Fibroblast of skin of right biceps (primary cell): Measurements from ENCODE around the gene LRIF1.
A peak's percentile ranks its signal among the peaks of the same experiment; 100 is the strongest.
"Not testable (repeated sequence)": the region's sequence is repeated elsewhere in the genome, so short reads cannot be mapped to it uniquely, and the experiment has no call there.

Experiments used
- DNase-seq: peaks from one replicate; pipeline ENCODE4 v3.0.0-alpha.2; 2013

LRIF1 gene, protein sequence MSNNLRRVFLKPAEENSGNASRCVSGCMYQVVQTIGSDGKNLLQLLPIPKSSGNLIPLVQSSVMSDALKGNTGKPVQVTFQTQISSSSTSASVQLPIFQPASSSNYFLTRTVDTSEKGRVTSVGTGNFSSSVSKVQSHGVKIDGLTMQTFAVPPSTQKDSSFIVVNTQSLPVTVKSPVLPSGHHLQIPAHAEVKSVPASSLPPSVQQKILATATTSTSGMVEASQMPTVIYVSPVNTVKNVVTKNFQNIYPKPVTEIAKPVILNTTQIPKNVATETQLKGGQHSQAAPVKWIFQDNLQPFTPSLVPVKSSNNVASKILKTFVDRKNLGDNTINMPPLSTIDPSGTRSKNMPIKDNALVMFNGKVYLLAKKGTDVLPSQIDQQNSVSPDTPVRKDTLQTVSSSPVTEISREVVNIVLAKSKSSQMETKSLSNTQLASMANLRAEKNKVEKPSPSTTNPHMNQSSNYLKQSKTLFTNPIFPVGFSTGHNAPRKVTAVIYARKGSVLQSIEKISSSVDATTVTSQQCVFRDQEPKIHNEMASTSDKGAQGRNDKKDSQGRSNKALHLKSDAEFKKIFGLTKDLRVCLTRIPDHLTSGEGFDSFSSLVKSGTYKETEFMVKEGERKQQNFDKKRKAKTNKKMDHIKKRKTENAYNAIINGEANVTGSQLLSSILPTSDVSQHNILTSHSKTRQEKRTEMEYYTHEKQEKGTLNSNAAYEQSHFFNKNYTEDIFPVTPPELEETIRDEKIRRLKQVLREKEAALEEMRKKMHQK

DNA sequence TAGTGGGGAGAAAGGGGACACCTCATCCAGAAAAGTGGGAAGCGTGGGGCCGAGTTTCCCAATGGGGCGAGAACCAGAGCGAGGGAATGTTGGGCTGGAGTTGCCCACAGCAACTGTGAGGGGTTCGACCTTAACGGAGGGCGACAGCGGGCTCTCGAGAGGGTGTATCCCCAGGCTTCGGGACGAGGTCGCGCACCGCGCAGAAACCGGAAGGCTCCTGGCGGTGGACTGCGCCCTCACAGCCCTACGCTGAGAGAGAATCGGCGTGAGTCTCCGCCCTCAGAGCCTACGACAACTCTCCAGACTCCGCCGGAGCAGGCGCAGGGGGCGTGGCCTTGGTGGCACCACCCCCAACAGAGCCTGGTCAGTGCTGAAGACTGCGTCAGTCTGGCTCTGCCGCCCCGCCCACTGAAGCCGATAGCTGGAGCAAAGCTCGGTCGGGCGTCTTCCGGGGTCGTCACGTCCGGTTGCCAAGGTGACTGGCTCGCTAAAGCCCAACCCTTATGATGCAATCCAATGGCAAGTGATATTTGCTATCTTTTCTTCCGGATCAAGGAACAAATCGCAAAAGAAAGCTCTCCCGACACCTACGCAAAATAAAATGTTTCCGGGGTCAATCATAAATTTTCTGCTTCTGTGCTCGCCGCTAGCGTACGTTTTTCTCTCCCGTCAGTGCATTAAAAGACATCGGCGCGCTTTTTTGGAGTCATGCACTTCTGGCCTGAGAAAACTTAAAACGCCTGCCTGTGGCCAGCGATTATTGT lies at the start of gene LRIF1:
Gene LRIF1, minus strand, starts transcription at position 232 of the 764 bp plus-strand sequence. CDS start 234 bp downstream, outside the sequence.
- DNase-seq: peak; percentile 99

DNA sequence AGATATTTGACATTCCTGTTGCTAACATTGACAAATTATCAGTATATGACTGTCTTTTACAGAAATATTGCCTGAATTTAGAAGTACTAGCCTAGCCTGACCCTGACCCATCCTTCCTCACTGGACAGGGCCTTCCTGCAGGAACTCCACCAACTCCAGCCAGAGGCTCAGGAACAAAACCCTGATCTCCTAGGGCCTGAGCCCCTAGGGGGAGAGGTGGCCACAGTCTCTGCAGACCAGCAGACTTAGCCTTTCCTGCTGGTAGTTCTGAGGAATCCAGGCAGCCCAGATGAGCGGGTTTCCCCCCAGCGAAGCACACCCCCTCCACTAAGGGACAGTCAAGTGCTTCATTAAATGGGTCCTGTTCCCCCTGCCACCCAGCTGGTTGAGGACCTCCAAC lies 44.3 kb upstream of the LRIF1 start:
- no peak for DNase-seq

DNA sequence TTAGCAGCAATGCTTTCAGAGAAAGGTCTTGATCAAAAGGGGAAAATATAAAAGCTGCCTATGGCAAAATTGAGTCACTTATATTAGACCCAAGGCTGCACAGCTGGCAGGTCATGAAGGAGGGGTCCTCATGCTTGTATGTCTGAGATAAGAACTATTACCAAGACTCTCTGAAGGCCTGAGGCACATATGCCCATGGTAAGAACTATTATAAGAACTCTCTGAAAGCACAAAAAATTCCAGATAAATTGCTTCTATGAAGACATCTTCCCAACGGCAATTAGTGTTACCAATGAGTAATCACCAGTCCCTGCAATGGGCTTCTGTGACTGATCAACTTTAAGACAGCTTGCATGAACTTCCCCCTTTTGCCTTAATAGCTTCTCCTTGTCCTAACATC lies 42.8 kb upstream of the LRIF1 start:
- DNase-seq: no peak

DNA sequence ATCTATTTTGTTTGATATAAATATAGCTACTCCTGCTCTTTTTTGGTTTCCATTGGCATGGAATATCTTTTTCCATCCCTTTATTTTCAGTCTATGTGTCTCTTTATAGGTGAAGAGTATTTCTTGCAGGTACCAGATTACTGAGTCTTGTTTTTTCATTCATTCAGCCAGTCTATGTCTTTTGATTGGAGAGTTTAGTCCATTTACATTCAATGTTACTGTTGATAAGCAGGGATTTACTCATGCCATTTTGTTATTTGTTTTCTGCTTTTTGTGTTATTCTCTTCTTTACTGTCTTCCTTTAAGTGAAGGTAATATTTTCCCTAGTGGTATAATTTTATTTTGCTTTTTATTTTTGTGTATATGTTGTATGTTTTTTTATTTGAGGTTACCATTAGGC lies 35.9 kb upstream of the LRIF1 start:
- not testable (repeated sequence) for DNase-seq

DNA sequence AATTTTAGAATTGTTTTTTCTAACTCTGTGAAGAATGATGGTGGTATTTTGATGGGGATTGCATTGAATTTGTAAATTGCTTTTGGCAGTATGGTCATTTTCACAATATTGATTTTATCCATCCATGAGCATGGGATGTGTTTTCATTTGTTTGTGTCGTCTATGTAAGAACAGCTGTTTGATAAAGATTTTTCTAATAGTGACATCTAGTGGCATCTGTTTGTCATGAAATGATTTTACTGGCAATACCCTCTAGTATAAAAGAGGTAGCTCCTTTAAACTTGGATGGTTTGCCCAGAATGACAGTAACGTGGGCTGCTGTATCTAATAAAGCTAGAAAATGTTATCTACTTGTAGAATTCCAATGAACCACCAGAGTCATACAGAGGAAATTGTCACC lies 28.6 kb upstream of the LRIF1 start:
- not testable (repeated sequence) for DNase-seq

DNA sequence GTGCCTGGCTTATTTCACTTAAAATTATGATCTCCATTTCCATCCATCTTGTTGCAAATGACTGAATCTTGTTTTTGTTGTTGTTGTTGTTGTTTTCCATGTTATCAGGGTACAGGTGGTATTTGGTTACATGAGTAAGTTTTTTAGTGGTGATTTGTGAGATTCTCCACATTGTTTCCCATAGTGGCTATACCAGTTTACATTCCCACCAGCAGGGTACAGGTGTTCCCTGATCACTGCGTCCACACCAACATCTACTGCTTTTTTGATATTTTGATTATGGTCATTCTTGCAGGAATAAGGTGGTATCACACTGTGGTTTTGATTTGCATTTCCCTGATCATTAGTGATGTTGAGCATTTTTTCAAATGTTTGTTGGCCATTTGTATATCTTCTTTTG lies 27.6 kb upstream of the LRIF1 start:
- not testable (repeated sequence) for DNase-seq

DNA sequence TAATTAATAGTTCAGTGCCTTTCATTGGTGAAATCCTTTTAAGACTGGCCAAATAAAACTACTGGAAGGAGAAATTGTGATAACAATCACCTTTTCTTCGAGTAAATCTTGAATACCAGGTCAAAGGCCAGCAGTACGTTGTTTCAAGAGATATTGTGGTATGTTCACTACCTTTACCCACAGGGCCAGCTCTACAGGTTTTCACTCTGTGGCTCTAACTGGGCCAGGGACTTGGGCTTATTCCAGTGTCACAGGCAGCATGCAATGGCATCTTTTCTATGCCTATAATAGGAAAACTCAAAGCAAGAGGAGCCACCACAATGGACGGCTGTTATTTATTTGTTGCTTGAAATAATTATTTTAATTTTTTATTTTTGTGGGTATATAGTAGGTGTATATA lies 26.8 kb upstream of the LRIF1 start:
- no peak for DNase-seq

DNA sequence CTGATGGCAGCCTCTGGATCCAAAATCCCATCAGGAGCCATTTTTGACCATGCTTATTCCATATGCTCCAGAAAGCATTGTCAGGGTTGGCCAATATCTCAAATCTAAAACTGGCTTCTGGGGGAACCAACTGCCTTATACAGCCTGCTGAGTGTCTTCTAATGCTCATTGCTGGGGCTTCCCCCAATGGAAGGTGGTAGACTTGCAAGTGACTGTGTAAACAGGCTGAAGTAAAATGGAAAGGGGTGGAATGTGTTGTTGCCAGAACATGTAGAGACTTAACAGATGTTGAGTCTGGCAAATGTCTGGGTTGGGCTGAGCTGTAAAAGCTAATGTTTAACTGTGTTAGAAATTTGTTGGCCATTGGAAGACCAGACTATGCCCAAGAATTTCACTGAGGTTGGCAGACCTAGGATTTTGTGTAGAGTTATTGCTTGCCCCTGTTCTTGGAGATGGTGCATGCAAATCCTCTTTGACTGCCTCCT lies 22.7 kb upstream of the LRIF1 start:
- no peak for DNase-seq

DNA sequence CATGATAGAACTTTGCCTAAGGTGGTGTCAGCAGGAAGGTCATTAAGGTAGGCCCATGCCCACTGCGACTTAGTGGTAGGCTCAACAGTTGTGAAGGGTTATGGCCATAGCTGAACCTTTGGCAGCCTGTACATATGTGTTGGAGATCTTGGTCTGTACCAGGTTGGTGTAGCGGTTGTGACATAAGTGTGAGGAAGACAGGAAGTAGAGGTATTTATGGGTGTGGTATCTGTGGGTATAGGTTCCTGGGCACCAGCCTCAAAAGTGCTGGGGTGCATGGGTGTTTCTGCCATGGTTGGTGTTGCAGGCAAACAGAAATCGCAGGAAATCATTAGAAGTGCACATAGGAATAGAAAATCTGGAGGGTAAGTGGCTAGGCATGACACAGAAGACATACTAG lies 18.6 kb upstream of the LRIF1 start:
- no peak for DNase-seq

DNA sequence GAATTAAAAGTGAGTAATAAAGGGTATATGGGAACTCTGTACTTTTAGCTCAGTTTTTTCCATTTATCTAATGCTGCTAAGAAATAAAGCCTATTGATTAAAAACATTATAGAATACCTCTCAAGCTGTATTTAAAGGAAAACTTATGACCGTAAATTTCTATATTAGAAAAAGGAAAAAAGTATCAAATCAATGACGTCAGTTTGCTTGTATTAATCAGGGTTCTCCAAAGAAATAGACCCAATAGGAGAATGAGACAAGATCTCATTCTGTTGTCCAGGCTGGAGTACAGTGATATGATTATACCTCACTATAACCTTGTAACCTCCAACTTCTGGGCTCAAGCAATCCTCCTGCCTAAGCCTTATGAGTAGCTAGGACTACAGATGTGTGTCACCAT lies 15.4 kb upstream of the LRIF1 start:
- DNase-seq: no peak

DNA sequence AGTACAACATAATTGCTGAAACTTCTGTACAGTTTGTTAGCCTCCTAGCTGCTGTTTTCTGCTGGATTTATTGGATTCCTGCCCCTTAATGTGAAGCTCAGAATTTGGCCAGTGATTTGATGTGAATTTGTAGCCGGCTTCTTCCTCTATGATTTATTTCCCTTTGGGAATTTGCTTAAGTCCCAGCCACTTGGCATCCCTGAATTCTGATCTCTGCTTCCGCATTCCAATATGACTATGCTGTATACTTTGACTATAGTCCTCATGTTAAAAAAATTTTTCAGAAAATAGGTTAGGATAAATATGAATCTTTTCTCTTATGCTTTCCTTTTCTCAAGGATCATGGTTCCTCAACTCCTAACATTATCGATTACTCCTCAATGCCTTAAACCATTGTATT lies 12.4 kb upstream of the LRIF1 start:
- DNase-seq: no peak

DNA sequence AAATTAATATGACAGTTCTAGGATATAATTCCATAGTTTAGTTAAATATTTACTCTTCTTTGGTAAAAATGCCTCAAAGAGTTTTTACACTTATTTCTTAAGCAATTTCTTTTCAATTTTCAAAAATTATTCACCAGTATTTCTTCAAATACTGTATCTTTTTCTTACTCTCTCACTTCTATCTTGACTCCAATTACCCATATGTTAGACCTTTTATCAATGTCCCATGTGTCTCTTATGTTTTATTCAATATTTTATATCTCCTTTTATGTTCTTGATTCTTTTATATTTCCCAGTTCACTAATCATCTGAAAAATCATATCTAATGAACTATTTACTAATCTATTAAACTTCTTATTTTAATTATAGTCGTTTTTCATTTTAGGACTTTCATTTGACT lies 11.5 kb upstream of the LRIF1 start:
- DNase-seq: no peak

DNA sequence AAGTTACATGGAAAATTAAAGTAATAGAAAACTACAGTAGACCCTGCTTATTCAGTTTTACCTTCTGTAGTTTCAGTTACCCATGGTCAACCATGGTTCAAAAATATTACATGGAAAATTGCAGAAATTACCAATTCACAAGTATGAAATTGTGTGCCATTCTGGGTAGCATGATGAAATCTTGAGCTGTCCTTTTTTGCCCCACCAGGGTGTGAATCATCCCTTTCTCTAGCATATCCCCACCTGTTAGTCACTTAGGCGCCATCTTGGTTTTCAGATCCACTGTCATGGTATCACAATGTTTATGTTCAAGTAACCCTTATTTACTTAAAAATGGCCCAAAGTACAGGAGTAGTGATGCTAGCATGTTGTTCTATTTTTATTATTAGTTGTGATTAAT lies 3.5 kb upstream of the LRIF1 start:
- DNase-seq: no peak

DNA sequence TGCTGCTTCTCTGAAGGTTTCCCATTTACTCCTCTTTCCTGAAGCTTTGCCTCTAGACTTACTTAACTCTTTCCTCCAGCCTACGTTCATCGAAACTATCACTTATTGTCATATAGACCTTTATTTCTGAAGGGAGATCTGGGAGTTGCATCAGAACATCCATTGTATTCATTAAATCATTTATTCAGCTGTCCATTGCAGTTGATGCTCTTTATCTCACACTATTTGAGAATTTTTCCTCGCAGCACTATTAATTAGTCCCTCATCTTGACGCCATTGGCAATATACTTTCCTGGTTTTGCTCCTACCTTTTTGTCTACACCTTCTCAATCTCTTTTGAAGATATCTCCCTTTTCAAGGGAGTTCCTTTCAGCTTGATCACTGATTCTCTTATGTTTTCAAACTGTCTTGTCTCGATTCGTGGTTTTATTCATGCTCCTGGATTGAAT lies 757 bp upstream of the LRIF1 start:
- DNase-seq: no peak

DNA sequence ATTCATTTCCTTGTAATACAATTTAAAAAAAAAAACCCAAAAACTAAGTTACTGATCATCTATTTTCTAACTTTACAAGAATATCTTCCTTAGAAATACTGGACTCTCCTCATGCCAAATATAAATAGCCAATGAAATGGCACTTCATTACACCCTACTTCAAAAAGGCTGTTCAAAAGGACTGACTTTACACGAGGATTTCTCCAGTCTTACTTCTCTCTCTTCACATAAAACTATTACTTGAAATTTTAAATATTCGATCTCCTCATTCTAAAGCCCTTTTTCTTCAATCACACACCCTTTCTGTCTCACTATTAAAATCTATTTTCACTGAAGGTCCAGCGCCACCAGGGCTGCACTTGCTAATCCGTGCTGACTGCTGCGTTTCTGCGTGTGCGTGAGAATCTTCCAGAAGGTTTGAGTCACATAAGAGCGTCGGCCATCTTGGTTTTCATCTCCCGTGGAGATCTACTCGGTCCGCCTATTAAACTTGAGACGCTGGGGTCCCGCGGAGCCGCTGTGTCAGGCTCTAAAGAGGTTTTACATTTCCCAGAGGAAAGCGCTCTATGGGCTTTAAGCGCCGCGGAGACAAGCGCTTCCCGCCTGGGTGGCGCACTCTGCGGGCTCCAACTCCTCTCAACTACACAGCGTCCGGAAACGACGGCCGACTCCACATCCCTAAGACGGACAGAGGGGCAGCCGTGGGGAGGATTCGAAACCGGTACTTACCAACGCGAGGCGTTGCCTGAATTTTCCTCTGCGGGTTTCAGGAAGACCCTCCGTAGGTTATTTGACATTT lies 631 bp downstream of the LRIF1 start:
- peak; percentile 80 for DNase-seq

DNA sequence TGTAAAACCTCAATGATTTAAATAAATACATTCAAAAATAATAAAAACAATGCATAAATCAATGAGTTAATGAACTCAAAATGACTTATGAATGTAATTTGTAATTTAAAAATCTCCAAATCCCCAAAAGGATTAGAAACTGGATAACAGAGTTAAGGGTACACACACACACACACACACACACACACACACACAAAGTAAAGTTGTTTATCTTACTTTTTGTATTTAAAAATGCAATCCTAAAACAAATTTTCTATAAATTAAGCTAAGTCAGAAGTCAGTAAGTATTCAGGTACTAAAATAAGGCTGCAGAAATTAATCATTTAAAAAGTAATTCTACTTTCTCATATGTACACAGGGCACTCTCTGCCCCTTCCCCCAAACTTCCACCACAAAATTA lies 1.8 kb downstream of the LRIF1 start:
- no peak for DNase-seq

DNA sequence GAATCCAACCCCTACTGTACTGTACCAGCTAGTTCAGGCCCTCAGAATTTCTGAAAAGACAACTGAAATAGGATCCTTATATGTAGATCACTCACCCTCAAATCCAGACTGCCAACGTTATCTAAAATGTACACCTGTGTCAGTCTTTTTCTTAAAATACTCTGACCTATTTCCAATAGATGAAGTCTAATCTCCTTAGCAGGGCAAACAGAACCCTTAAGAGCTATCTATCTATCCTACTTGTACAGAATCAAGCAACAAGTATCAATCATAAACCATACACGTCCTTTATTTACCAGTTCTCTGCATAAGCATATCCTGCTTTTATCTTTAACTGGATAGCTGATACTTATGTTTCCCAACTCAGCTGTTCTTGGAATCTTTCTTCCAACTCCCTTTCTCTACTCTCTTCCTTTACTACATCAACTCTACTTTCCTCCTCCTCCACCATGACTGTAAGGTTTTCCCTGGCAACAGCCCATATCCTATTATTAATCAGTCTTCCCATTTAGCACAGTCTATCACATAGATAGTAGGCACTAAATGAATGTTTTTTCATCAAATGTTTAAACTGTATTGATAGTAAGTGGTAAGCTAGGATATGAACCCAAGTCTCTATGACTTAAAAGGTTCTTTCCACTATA lies 2.8 kb downstream of the LRIF1 start:
- no peak for DNase-seq

DNA sequence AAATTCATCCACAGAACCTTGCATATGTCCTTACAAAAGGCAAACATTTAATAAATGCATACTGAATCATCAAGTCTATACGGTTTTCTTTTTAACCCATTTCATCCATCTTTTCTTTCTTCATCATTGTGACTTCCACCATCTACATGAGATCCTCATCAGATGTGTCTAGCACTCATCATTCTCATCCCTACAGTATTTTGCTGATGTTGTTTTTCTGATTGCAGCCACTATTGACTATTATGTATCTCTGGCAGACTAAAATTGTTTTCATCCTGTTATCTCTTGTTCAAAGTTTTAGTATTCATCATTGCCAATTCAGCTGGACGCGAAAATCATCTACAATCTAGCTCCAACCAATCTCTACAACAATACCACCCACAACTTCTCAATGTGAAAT lies 5.9 kb downstream of the LRIF1 start:
- no peak for DNase-seq

DNA sequence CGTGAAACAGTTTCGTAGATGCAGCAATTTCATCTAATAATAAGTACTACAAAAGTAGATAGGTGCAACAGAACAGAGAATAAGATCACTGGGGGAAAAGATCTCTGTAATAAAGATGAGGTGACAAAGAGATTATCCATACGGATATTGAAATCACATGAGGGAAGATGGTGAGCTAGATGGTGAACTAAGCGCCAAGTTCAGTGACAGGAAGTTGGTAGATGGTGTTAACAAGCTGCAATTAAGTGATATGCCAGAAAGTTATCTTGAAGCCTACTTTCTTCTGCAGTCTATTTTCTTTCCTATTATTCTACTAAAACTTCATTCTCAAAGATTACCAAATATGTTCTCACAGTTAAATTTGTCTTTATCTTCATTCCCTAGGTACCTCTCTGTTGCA lies 7.1 kb downstream of the LRIF1 start:
- DNase-seq: no peak

DNA sequence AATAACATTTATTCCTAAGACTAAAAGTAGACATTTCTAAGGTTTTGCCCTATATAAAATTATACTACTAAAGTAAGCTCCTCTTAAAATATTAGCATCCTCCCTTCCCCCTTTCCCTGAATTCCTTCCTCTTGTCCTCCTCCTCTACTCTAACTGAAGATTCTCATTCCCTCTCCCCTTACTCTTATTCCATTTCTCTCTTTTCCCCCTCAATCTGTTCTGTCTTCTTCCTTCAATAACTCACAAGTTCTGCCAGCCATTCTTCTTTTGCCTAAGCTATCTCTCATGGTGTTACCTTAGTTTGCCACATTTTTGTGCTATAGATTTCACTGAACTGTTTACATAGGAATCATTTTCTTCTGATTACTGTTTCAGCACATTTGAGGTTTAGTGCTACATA lies 10.7 kb downstream of the LRIF1 start:
- no peak for DNase-seq

DNA sequence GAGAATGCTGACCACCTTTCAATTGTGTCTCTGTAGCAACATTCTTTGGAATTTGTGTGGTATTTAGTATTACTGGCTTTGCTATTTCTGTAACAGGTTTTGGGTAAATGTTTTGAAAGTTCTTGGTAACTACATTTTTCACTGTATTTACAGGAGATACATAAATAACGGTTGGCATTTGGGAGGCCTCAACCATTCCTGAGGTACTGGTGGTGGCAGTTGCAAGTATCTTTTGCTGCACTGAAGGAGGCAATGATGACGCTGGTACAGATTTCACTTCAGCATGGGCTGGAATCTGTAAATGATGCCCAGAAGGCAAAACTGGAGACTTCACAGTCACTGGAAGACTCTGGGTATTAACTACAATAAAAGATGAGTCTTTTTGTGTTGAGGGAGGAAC lies 11.7 kb downstream of the LRIF1 start:
- no peak for DNase-seq

DNA sequence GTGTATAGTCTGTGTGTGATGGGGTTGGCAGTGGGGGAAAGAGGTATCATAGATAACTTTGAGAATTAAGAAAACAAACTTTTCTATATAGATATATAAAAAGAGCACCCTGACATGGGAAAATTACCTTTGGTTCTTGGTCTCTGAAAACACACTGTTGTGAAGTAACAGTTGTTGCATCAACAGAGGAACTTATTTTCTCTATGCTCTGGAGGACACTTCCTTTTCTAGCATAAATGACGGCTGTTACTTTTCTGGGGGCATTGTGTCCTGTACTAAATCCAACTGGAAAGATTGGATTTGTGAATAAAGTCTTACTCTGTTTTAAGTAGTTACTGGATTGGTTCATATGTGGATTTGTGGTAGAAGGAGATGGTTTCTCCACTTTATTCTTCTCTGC lies 12.6 kb downstream of the LRIF1 start:
- DNase-seq: no peak
